Thymus (tissue), 11 donors: ENCODE measurements around the gene LCN15. TPM values are rescaled to one million over a fixed set of nuclear protein-coding genes. Genes with fewer than 3 reads are reported as not detected.
"Not testable (repeated sequence)": the region's sequence is repeated elsewhere in the genome, so short reads cannot be mapped to it uniquely, and the experiment has no call there.

ENCODE experiments used
- DNase-seq, 9 donors: peaks; one replicate each; pipeline ENCODE4 v3.0.0-alpha.2; 2013; ENCODE audit warnings: low spot score in 9 of 9, low read depth in 6 of 9, missing footprints in 1 of 9
- H3K27ac ChIP-seq, 2 donors: one replicate each; pipeline ENCODE4 v1.5.1; 2013; ENCODE audit warnings: control low read depth in 1 of 2, low read depth in 1 of 2, low read length in 1 of 2, mild to moderate bottlenecking in 1 of 2, moderate library complexity in 1 of 2
- H3K27me3 ChIP-seq, 2 donors: one replicate each; pipeline ENCODE4 v1.5.1; 2013; ENCODE audit warnings: low read length in 1 of 2; ENCODE audit not compliant: control insufficient read depth in 2 of 2, insufficient read depth in 1 of 2
- H3K36me3 ChIP-seq, 2 donors: one replicate each; pipeline ENCODE4 v1.5.1; 2013; ENCODE audit warnings: low read length in 1 of 2, mild to moderate bottlenecking in 1 of 2, moderate library complexity in 1 of 2; ENCODE audit not compliant: control insufficient read depth in 2 of 2, insufficient read depth in 2 of 2
- H3K4me1 ChIP-seq, 2 donors: one replicate each; pipeline ENCODE4 v1.5.1; 2013; ENCODE audit warnings: low read length in 2 of 2; ENCODE audit not compliant: control insufficient read depth in 2 of 2, insufficient read depth in 2 of 2
- H3K4me3 ChIP-seq, 2 donors: one replicate each; pipeline ENCODE4 v1.5.1; 2013; ENCODE audit warnings: low read length in 2 of 2, control low read depth in 1 of 2, mild to moderate bottlenecking in 1 of 2
- H3K9me3 ChIP-seq, 2 donors: one replicate each; pipeline ENCODE4 v1.5.1; 2013; ENCODE audit warnings: low read length in 1 of 2, mild to moderate bottlenecking in 1 of 2; ENCODE audit not compliant: control insufficient read depth in 2 of 2, insufficient read depth in 1 of 2
- WGBS: extraction: QIAGEN DNeasy Blood & Tissue Kit; methylation state at CpG from one replicate; pipeline ENCODE4 v1.1.7; 2013; 5-methylcytosine and 5-hydroxymethylcytosine counted together
- polyA plus RNA-seq: library from polyadenylated mRNA; stranded (reverse); fragments of 200-250 nt; gene quantifications from one replicate; pipeline ENCODE4 v1.2.3, GENCODE V29; 2013
- total RNA-seq: library from RNA; stranded (reverse); fragments of 120-200 nt; gene quantifications from one replicate; pipeline ENCODE4 v1.2.4, GENCODE V29; 2013
- donor health status: healthy.

LCN15 gene
- total and polyA plus RNA-seq, 2 donors, result 0.05 to 0.43 TPM

- Histone ChIP-seq H3K36me3 (peaks cover 10 to 14% of the 10 kb centered on the region in 2 donors), H3K4me3 (no peak overlapping the region), H3K27ac (no peak overlapping the region), H3K27me3 (peaks cover 2 to 7% of the 10 kb centered on the region in 2 donors), H3K4me1 (peaks cover 13 to 38% of the 10 kb centered on the region in 2 donors), H3K9me3 (no peaks in the 10 kb centered on the region)
- WGBS, result 93% methylated on average over 3 of the region's 3 CpGs
- DNase-seq, result no peak
Measured at GRCh38 chr9:136789523-136789937, 25.2 kb upstream of the LCN15 start.

- H3K27me3 ChIP-seq, result not testable (repeated sequence)
- peaks cover 13 to 35% of the 10 kb centered on the region in 2 donors for H3K4me1 ChIP-seq
Measured at GRCh38 chr9:136788644-136789522, 24.6 kb upstream of the LCN15 start.

GRCh38 chr9:136787690-136788400 lies 23.5 kb upstream of the LCN15 start:
- Histone ChIP-seq H3K27me3 (peaks cover 2 to 7% of the 10 kb centered on the region in 2 donors), H3K36me3 (peaks cover 3 to 4% of the 10 kb centered on the region in 2 donors), H3K9me3 (no peaks in the 10 kb centered on the region), H3K27ac (no peak overlapping the region), H3K4me3 (no peak overlapping the region), H3K4me1 (peaks cover 13 to 28% of the 10 kb centered on the region in 2 donors)
- WGBS, result 26% methylated on average over 21 of the region's 21 CpGs
- DNase-seq, result peak in 6 of 9 donors; percentile 65 to 83 (median 78)

More at GRCh38 chr9:136788644-136789522, 24.6 kb upstream of the LCN15 start:
- peaks cover 8 to 12% of the 10 kb centered on the region in 2 donors for H3K36me3 ChIP-seq
- not testable (repeated sequence) for H3K9me3 ChIP-seq, DNase-seq, H3K4me3 ChIP-seq, H3K27ac ChIP-seq
- 70% methylated on average over 27 of the region's 27 CpGs for WGBS

GRCh38 chr9:136786983-136787382 lies 22.7 kb upstream of the LCN15 start:
- H3K9me3 ChIP-seq, H3K36me3 ChIP-seq, H3K27ac ChIP-seq, H3K27me3 ChIP-seq, H3K4me3 ChIP-seq, DNase-seq: not testable (repeated sequence)
- 79% methylated on average over 4 of the region's 4 CpGs for WGBS
- peaks cover 6 to 19% of the 10 kb centered on the region in 2 donors for H3K4me1 ChIP-seq

GRCh38 chr9:136786451-136786850 lies 22.1 kb upstream of the LCN15 start:
- no peak for DNase-seq
- Histone ChIP-seq H3K4me1 (peaks cover 3 to 14% of the 10 kb centered on the region in 2 donors), H3K4me3 (no peak overlapping the region), H3K27ac (no peak overlapping the region), H3K27me3 (peaks cover 2 to 7% of the 10 kb centered on the region in 2 donors), H3K36me3 (no peaks in the 10 kb centered on the region), H3K9me3 (no peaks in the 10 kb centered on the region)
- WGBS, result 89% methylated on average over 10 of the region's 10 CpGs

- DNase-seq, H3K27ac ChIP-seq, H3K36me3 ChIP-seq, H3K4me3 ChIP-seq, H3K27me3 ChIP-seq, H3K9me3 ChIP-seq: not testable (repeated sequence)
- H3K4me1 ChIP-seq, result peaks cover 3 to 11% of the 10 kb centered on the region in 2 donors
- WGBS, result 91% methylated on average over 23 of the region's 23 CpGs
Measured at GRCh38 chr9:136785565-136786355, 21.4 kb upstream of the LCN15 start.

GRCh38 chr9:136784997-136785361 lies 20.7 kb upstream of the LCN15 start:
- no peak for DNase-seq
- H3K27me3 ChIP-seq, result peaks cover 2 to 11% of the 10 kb centered on the region in 2 donors
- no peak overlapping the region for H3K27ac ChIP-seq
- H3K9me3 ChIP-seq, result no peaks in the 10 kb centered on the region
- H3K36me3 ChIP-seq, result no peaks in the 10 kb centered on the region
- peaks cover 0 to 4% of the 10 kb centered on the region in 2 donors for H3K4me1 ChIP-seq
- 95% methylated on average over 6 of the region's 6 CpGs for WGBS
- H3K4me3 ChIP-seq, result no peak overlapping the region

GRCh38 chr9:136784249-136784996 lies 20.1 kb upstream of the LCN15 start:
- DNase-seq, result no peak
- Histone ChIP-seq H3K4me3 (no peak overlapping the region), H3K27ac (no peak overlapping the region), H3K9me3 (no peaks in the 10 kb centered on the region), H3K36me3 (no peaks in the 10 kb centered on the region), H3K4me1 (peaks cover 0 to 3% of the 10 kb centered on the region in 2 donors), H3K27me3 (peaks cover 2 to 12% of the 10 kb centered on the region in 2 donors)
- WGBS, result 50% methylated on average over 9 of the region's 9 CpGs
